Measurements from ENCODE around the gene ERP27.

ERP27 gene

GRCh38 chr12:14938301-14938700 lies at the start of gene ERP27:
Gene ERP27 (minus strand): TSS chr12:14938537. CDS start chr12:14938508, 29 bp downstream.
- no peak for DNase-seq (ENCODE audit: low read depth)

GRCh38 chr12:14988035-14988434 lies 49.7 kb upstream of the ERP27 start:
- DNase-seq (ENCODE audit: low read depth) = no peak

GRCh38 chr12:14986449-14986848 lies 48.1 kb upstream of the ERP27 start:
- no peak for DNase-seq (ENCODE audit: low read depth)

- no peak for DNase-seq (ENCODE audit: low read depth)
Observed at GRCh38 chr12:14984766-14985285, 46.5 kb upstream of the ERP27 start.

- no peak for DNase-seq (ENCODE audit: low read depth)
Observed at GRCh38 chr12:14984036-14984435, 45.7 kb upstream of the ERP27 start.

- no peak for DNase-seq (ENCODE audit: low read depth)
Observed at GRCh38 chr12:14982991-14983390, 44.7 kb upstream of the ERP27 start.

- no peak for DNase-seq (ENCODE audit: low read depth)
Observed at GRCh38 chr12:14982562-14982961, 44.2 kb upstream of the ERP27 start.

- DNase-seq (ENCODE audit: low read depth) = no peak
Observed at GRCh38 chr12:14981049-14981448, 42.7 kb upstream of the ERP27 start.

- DNase-seq (ENCODE audit: low read depth) = no peak
Observed at GRCh38 chr12:14979468-14979867, 41.1 kb upstream of the ERP27 start.

- DNase-seq (ENCODE audit: low read depth) = no peak
Observed at GRCh38 chr12:14976658-14977057, 38.3 kb upstream of the ERP27 start.

GRCh38 chr12:14975457-14975856 lies 37.1 kb upstream of the ERP27 start:
- DNase-seq (ENCODE audit: low read depth) = no peak

GRCh38 chr12:14974633-14975032 lies 36.3 kb upstream of the ERP27 start:
- no peak for DNase-seq (ENCODE audit: low read depth)

- no peak for DNase-seq (ENCODE audit: low read depth)
Observed at GRCh38 chr12:14972816-14973215, 34.5 kb upstream of the ERP27 start, which contains the start of gene PDE6H. Gene PDE6H (plus strand): TSS chr12:14973042. CDS start chr12:14978013, 4,971 bp downstream.

GRCh38 chr12:14970473-14970872 lies 32.1 kb upstream of the ERP27 start:
- no peak for DNase-seq (ENCODE audit: low read depth)

GRCh38 chr12:14968478-14968877 lies 30.1 kb upstream of the ERP27 start:
- no peak for DNase-seq (ENCODE audit: low read depth)

GRCh38 chr12:14965221-14965620 lies 26.9 kb upstream of the ERP27 start:
- DNase-seq (ENCODE audit: low read depth) = no peak

GRCh38 chr12:14964406-14964805 lies 26.1 kb upstream of the ERP27 start:
- DNase-seq (ENCODE audit: low read depth) = no peak

GRCh38 chr12:14963520-14963919 lies 25.2 kb upstream of the ERP27 start:
- no peak for DNase-seq (ENCODE audit: low read depth)

- no peak for DNase-seq (ENCODE audit: low read depth)
Observed at GRCh38 chr12:14962797-14963196, 24.5 kb upstream of the ERP27 start.

- no peak for DNase-seq (ENCODE audit: low read depth)
Observed at GRCh38 chr12:14962153-14962539, 23.8 kb upstream of the ERP27 start.

- no peak for DNase-seq (ENCODE audit: low read depth)
Observed at GRCh38 chr12:14961466-14962152, 23.3 kb upstream of the ERP27 start, which contains the start of gene ARHGDIB. Gene ARHGDIB (minus strand): TSS chr12:14961601. CDS start chr12:14950712, 10,889 bp downstream.

GRCh38 chr12:14960548-14961465 lies 22.5 kb upstream of the ERP27 start:
- no peak for DNase-seq (ENCODE audit: low read depth)
